ENCODE results near the gene LILRA1. TPM values are rescaled to one million over a fixed set of nuclear protein-coding genes. Genes with fewer than 3 reads are reported as not detected.

The LILRA1 gene
- total RNA-seq, 1 experiment from 2014 or later = not detected

- TF ChIP-seq CTCF (conservative IDR thresholded peaks at IDR 0.05; ENCODE audit: low read depth, low read length) (no peak), EZH2 (IDR thresholded peaks at IDR 0.05; ENCODE audit: borderline replicate concordance, low read depth, low read length, poor library complexity, severe bottlenecking) (no peak)
- H3K27ac ChIP-seq (ENCODE audit: low read depth, low read length, poor library complexity, severe bottlenecking) = no peak overlapping the region
- H3K27me3 ChIP-seq (replicated peaks; ENCODE audit: insufficient read depth, low read depth, low read length, poor library complexity) = peaks cover 8% of the 10 kb centered on the region
- no peaks in the 10 kb centered on the region for H3K4me1 ChIP-seq (ENCODE audit: insufficient read depth, low read length, poor library complexity, severe bottlenecking)
- no peak for DNase-seq (ENCODE audit: low spot score)
- no TSS peak for BruUV-seq (replicated peaks)
- CTCF ChIA-PET = no interaction called here
- H3K4me3 ChIP-seq (ENCODE audit: low read depth, low read length, poor library complexity, severe bottlenecking) = no peak overlapping the region
- no peaks in the 10 kb centered on the region for H3K36me3 ChIP-seq (ENCODE audit: insufficient read depth, low read length, poor library complexity, severe bottlenecking)
- no peaks in the 10 kb centered on the region for H3K9me3 ChIP-seq (ENCODE audit: low read depth, low read length, poor library complexity, severe bottlenecking)
- POLR2A ChIA-PET (ENCODE audit: low non-redundant PET) = no interaction called here
- intact Hi-C loops (cut with micrococcal nuclease; ENCODE audit: unreplicated experiment) = no loop called here
Observed at GRCh38 chr19:54609356-54609791, 15.9 kb downstream of the LILRA1 start.

GRCh38 chr19:54612428-54612827 is 19.0 kb downstream of the LILRA1 start:
- Histone ChIP-seq H3K9me3 (ENCODE audit: low read depth, low read length, poor library complexity, severe bottlenecking) (no peaks in the 10 kb centered on the region), H3K27me3 (replicated peaks; ENCODE audit: insufficient read depth, low read depth, low read length, poor library complexity) (no peaks in the 10 kb centered on the region), H3K27ac (ENCODE audit: low read depth, low read length, poor library complexity, severe bottlenecking) (no peak overlapping the region), H3K4me1 (ENCODE audit: insufficient read depth, low read length, poor library complexity, severe bottlenecking) (no peaks in the 10 kb centered on the region), H3K36me3 (ENCODE audit: insufficient read depth, low read length, poor library complexity, severe bottlenecking) (no peaks in the 10 kb centered on the region), H3K4me3 (ENCODE audit: low read depth, low read length, poor library complexity, severe bottlenecking) (no peak overlapping the region)
- no peak for DNase-seq (ENCODE audit: low spot score)
- no peak for TF ChIP-seq EZH2 (IDR thresholded peaks at IDR 0.05; ENCODE audit: borderline replicate concordance, low read depth, low read length, poor library complexity, severe bottlenecking)
- no peak for TF ChIP-seq CTCF (conservative IDR thresholded peaks at IDR 0.05; ENCODE audit: low read depth, low read length)
- POLR2A ChIA-PET (ENCODE audit: low non-redundant PET) = no interaction called here
- intact Hi-C loops (cut with micrococcal nuclease; ENCODE audit: unreplicated experiment) = no loop called here
- no TSS peak for BruUV-seq (replicated peaks)
- CTCF ChIA-PET = no interaction called here

- no TSS peak for BruUV-seq (replicated peaks)
- POLR2A ChIA-PET (ENCODE audit: low non-redundant PET) = no interaction called here
- Histone ChIP-seq H3K4me1 (ENCODE audit: insufficient read depth, low read length, poor library complexity, severe bottlenecking) (no peaks in the 10 kb centered on the region), H3K27me3 (replicated peaks; ENCODE audit: insufficient read depth, low read depth, low read length, poor library complexity) (no peaks in the 10 kb centered on the region), H3K27ac (ENCODE audit: low read depth, low read length, poor library complexity, severe bottlenecking) (no peak overlapping the region), H3K36me3 (ENCODE audit: insufficient read depth, low read length, poor library complexity, severe bottlenecking) (no peaks in the 10 kb centered on the region), H3K9me3 (ENCODE audit: low read depth, low read length, poor library complexity, severe bottlenecking) (no peaks in the 10 kb centered on the region), H3K4me3 (ENCODE audit: low read depth, low read length, poor library complexity, severe bottlenecking) (no peak overlapping the region)
- TF ChIP-seq EZH2 (IDR thresholded peaks at IDR 0.05; ENCODE audit: borderline replicate concordance, low read depth, low read length, poor library complexity, severe bottlenecking) = no peak
- no peak for TF ChIP-seq CTCF (conservative IDR thresholded peaks at IDR 0.05; ENCODE audit: low read depth, low read length)
- intact Hi-C loops (cut with micrococcal nuclease; ENCODE audit: unreplicated experiment) = no loop called here
- DNase-seq (ENCODE audit: low spot score) = no peak
- CTCF ChIA-PET = no interaction called here
Observed at GRCh38 chr19:54614726-54615125, 21.3 kb downstream of the LILRA1 start.
